ENCODE data around the gene POLR2B. TPM values are rescaled to one million over a fixed set of nuclear protein-coding genes. Genes with fewer than 3 reads are reported as not detected.

POLR2B gene
- total and polyA plus RNA-seq, 2 of the 8 experiments (the other 6 are each of a cell fraction or from before 2014, with no cell fraction given) = 59.3 to 115 TPM

DNA sequence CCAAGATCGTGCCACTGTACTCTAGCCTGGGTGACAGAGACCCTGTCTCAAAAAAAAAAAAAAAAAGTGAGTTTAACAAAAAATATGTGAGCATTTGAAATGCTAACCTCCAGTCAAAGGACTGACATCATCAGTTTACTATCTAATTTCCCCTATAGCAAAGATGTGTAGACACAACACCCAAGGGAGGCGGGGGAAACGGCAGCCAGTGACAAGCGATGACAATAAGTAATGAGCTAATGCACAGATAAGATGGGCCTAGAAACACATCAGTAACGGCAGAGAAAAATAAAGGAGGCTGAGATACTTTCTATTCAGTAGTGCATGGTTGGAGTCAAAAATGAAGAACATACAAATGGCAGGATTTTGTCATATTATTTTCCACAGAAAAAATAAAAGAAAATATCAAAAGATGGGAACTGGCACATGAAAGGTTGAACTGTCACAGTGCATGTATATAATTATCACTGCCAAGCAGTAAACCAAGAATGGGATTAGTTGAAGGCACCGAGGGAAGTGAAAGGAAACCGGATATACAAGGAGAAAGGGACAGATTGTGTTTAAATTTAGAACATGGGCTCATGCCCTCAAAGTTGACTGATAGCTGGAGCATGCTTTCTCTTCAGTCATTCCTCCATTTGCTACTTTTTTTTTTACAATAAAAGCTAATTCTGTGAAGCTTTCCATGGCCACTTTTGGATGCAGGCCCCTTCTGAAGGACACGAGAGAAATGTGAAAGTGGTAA, 89.7 kb downstream of the POLR2B start (continued):
- TF ChIP-seq, protein P1, sequence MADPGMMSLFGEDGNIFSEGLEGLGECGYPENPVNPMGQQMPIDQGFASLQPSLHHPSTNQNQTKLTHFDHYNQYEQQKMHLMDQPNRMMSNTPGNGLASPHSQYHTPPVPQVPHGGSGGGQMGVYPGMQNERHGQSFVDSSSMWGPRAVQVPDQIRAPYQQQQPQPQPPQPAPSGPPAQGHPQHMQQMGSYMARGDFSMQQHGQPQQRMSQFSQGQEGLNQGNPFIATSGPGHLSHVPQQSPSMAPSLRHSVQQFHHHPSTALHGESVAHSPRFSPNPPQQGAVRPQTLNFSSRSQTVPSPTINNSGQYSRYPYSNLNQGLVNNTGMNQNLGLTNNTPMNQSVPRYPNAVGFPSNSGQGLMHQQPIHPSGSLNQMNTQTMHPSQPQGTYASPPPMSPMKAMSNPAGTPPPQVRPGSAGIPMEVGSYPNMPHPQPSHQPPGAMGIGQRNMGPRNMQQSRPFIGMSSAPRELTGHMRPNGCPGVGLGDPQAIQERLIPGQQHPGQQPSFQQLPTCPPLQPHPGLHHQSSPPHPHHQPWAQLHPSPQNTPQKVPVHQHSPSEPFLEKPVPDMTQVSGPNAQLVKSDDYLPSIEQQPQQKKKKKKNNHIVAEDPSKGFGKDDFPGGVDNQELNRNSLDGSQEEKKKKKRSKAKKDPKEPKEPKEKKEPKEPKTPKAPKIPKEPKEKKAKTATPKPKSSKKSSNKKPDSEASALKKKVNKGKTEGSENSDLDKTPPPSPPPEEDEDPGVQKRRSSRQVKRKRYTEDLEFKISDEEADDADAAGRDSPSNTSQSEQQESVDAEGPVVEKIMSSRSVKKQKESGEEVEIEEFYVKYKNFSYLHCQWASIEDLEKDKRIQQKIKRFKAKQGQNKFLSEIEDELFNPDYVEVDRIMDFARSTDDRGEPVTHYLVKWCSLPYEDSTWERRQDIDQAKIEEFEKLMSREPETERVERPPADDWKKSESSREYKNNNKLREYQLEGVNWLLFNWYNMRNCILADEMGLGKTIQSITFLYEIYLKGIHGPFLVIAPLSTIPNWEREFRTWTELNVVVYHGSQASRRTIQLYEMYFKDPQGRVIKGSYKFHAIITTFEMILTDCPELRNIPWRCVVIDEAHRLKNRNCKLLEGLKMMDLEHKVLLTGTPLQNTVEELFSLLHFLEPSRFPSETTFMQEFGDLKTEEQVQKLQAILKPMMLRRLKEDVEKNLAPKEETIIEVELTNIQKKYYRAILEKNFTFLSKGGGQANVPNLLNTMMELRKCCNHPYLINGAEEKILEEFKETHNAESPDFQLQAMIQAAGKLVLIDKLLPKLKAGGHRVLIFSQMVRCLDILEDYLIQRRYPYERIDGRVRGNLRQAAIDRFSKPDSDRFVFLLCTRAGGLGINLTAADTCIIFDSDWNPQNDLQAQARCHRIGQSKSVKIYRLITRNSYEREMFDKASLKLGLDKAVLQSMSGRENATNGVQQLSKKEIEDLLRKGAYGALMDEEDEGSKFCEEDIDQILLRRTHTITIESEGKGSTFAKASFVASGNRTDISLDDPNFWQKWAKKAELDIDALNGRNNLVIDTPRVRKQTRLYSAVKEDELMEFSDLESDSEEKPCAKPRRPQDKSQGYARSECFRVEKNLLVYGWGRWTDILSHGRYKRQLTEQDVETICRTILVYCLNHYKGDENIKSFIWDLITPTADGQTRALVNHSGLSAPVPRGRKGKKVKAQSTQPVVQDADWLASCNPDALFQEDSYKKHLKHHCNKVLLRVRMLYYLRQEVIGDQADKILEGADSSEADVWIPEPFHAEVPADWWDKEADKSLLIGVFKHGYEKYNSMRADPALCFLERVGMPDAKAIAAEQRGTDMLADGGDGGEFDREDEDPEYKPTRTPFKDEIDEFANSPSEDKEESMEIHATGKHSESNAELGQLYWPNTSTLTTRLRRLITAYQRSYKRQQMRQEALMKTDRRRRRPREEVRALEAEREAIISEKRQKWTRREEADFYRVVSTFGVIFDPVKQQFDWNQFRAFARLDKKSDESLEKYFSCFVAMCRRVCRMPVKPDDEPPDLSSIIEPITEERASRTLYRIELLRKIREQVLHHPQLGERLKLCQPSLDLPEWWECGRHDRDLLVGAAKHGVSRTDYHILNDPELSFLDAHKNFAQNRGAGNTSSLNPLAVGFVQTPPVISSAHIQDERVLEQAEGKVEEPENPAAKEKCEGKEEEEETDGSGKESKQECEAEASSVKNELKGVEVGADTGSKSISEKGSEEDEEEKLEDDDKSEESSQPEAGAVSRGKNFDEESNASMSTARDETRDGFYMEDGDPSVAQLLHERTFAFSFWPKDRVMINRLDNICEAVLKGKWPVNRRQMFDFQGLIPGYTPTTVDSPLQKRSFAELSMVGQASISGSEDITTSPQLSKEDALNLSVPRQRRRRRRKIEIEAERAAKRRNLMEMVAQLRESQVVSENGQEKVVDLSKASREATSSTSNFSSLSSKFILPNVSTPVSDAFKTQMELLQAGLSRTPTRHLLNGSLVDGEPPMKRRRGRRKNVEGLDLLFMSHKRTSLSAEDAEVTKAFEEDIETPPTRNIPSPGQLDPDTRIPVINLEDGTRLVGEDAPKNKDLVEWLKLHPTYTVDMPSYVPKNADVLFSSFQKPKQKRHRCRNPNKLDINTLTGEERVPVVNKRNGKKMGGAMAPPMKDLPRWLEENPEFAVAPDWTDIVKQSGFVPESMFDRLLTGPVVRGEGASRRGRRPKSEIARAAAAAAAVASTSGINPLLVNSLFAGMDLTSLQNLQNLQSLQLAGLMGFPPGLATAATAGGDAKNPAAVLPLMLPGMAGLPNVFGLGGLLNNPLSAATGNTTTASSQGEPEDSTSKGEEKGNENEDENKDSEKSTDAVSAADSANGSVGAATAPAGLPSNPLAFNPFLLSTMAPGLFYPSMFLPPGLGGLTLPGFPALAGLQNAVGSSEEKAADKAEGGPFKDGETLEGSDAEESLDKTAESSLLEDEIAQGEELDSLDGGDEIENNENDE (IDR thresholded peaks at IDR 0.05; ENCODE audit: insufficient replicate concordance, low read length) = no peak
- TF ChIP-seq TAF7 (optimal IDR thresholded peaks at IDR 0.05; ENCODE audit: borderline replicate concordance, low read depth, low read length) (no peak), TEAD4 (IDR thresholded peaks at IDR 0.05; ENCODE audit: low read depth, low read length) (no peak), CHD1 (IDR thresholded peaks at IDR 0.05; ENCODE audit: low read depth, low read length) (no peak), SIN3A (conservative IDR thresholded peaks at IDR 0.05 in 1 of 2, IDR thresholded peaks at IDR 0.05 in 1 of 2; ENCODE audit: low read depth in 1 of 2, low read length in 2 of 2) (no peak), EZH2 (IDR thresholded peaks at IDR 0.05; ENCODE audit: low read depth, low read length, severe bottlenecking) (no peak)
- TF ChIP-seq, protein P2, sequence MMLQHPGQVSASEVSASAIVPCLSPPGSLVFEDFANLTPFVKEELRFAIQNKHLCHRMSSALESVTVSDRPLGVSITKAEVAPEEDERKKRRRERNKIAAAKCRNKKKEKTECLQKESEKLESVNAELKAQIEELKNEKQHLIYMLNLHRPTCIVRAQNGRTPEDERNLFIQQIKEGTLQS (IDR thresholded peaks at IDR 0.05; ENCODE audit: insufficient read depth, low read depth, low read length) = no peak
- TF ChIP-seq, protein P3, sequence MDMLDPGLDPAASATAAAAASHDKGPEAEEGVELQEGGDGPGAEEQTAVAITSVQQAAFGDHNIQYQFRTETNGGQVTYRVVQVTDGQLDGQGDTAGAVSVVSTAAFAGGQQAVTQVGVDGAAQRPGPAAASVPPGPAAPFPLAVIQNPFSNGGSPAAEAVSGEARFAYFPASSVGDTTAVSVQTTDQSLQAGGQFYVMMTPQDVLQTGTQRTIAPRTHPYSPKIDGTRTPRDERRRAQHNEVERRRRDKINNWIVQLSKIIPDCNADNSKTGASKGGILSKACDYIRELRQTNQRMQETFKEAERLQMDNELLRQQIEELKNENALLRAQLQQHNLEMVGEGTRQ (IDR thresholded peaks at IDR 0.05; ENCODE audit: low read length) = no peak
